ENCODE measurements around the gene ARHGAP24. TPM values are rescaled to one million over a fixed set of nuclear protein-coding genes. Genes with fewer than 3 reads are reported as not detected.
"Not testable (repeated sequence)": the region's sequence is repeated elsewhere in the genome, so short reads cannot be mapped to it uniquely, and the experiment has no call there.

Gene ARHGAP24
- total RNA-seq, 4 donors from 2014 or later: 3.6 to 35.3 (median 7.2) TPM

- H3K4me1 ChIP-seq: no peaks in the 10 kb centered on the region
- H3K9me3 ChIP-seq: no peaks in the 10 kb centered on the region
- intact Hi-C loops (cut with DNase I): no loop called here
- no peak overlapping the region for H3K27ac ChIP-seq
- no peak for TF ChIP-seq CTCF (IDR thresholded peaks at IDR 0.05)
- TF ChIP-seq POLR2A (IDR thresholded peaks at IDR 0.05): no peak
- H3K4me3 ChIP-seq: no peak overlapping the region
- no peak for DNase-seq
- 81 to 84% methylated on average over 4 of the region's 4 CpGs for WGBS, 2 donors
- no peaks in the 10 kb centered on the region for H3K36me3 ChIP-seq
- no peaks in the 10 kb centered on the region for H3K27me3 ChIP-seq
Measured at GRCh38 chr4:85961887-85962286, 486.9 kb downstream of the ARHGAP24 start.

GRCh38 chr4:85963231-85963630, 488.3 kb downstream of the ARHGAP24 start:
- Histone ChIP-seq H3K9me3 (no peaks in the 10 kb centered on the region), H3K27ac (no peak overlapping the region), H3K4me3 (no peak overlapping the region), H3K4me1 (no peaks in the 10 kb centered on the region), H3K36me3 (no peaks in the 10 kb centered on the region), H3K27me3 (no peaks in the 10 kb centered on the region)
- no peak for DNase-seq
- intact Hi-C loops (cut with DNase I): no loop called here
- 82 to 84% methylated on average over 1 of the region's 1 CpG for WGBS, 2 donors
- TF ChIP-seq POLR2A (IDR thresholded peaks at IDR 0.05) (no peak), CTCF (IDR thresholded peaks at IDR 0.05) (no peak)

- Histone ChIP-seq H3K4me1 (no peaks in the 10 kb centered on the region), H3K36me3 (no peaks in the 10 kb centered on the region), H3K27ac (no peak overlapping the region), H3K27me3 (no peaks in the 10 kb centered on the region), H3K9me3 (no peaks in the 10 kb centered on the region), H3K4me3 (no peak overlapping the region)
- TF ChIP-seq POLR2A (IDR thresholded peaks at IDR 0.05) (no peak), CTCF (IDR thresholded peaks at IDR 0.05) (no peak)
- no peak for DNase-seq
- intact Hi-C loops (cut with DNase I): no loop called here
Measured at GRCh38 chr4:85964298-85964697, 489.3 kb downstream of the ARHGAP24 start.

GRCh38 chr4:85965017-85965416, 490.1 kb downstream of the ARHGAP24 start:
- H3K9me3 ChIP-seq; DNase-seq; H3K27me3 ChIP-seq; H3K36me3 ChIP-seq; H3K27ac ChIP-seq; H3K4me3 ChIP-seq; intact Hi-C loops (cut with DNase I); H3K4me1 ChIP-seq: not testable (repeated sequence)
- WGBS, 2 donors: 91 to 100% methylated on average over 4 of the region's 4 CpGs

GRCh38 chr4:85965529-85965928, 490.6 kb downstream of the ARHGAP24 start:
- H3K9me3 ChIP-seq: no peaks in the 10 kb centered on the region
- DNase-seq: no peak
- no peaks in the 10 kb centered on the region for H3K4me1 ChIP-seq
- intact Hi-C loops (cut with DNase I): no loop called here
- H3K27ac ChIP-seq: no peak overlapping the region
- TF ChIP-seq CTCF (IDR thresholded peaks at IDR 0.05): no peak
- TF ChIP-seq POLR2A (IDR thresholded peaks at IDR 0.05): no peak
- no peaks in the 10 kb centered on the region for H3K27me3 ChIP-seq
- WGBS, 2 donors: 60 to 69% methylated on average over 1 of the region's 1 CpG
- no peaks in the 10 kb centered on the region for H3K36me3 ChIP-seq
- H3K4me3 ChIP-seq: no peak overlapping the region

- Histone ChIP-seq H3K27ac (no peak overlapping the region), H3K36me3 (no peaks in the 10 kb centered on the region), H3K4me3 (no peak overlapping the region), H3K27me3 (no peaks in the 10 kb centered on the region), H3K9me3 (no peaks in the 10 kb centered on the region), H3K4me1 (no peaks in the 10 kb centered on the region)
- 19 to 51% methylated on average over 2 of the region's 2 CpGs for WGBS, 2 donors
- TF ChIP-seq POLR2A (IDR thresholded peaks at IDR 0.05) (no peak), CTCF (IDR thresholded peaks at IDR 0.05) (no peak)
- DNase-seq: no peak
- intact Hi-C loops (cut with DNase I): no loop called here
Measured at GRCh38 chr4:85966373-85966772, 491.4 kb downstream of the ARHGAP24 start.

Measured in esophagus squamous epithelium (tissue), 5 donors.